SK-N-SH (cell line): ENCODE results near the gene CFAP97.

ENCODE experiments used
- EP300 ChIP-seq, 2 experiments: IDR thresholded peaks; 2 replicates each; pipeline versions ENCODE4 v1.4.0 to v1.6.1; 2012; ENCODE audit warnings: borderline replicate concordance in 1 of 2, low read depth in 1 of 2, low read length in 1 of 2
- EZH2phosphoT487 ChIP-seq: fragments of 200-600 bp; sonication (generic); IDR thresholded peaks from 2 replicates; pipeline ENCODE4 v1.6.1; 2017; ENCODE audit warnings: low read depth, mixed run types, mild to moderate bottlenecking, antibody characterized with exemption, moderate library complexity, borderline replicate concordance
- GABPA ChIP-seq: IDR thresholded peaks from 2 replicates; pipeline ENCODE4 v1.4.0; 2012; ENCODE audit warnings: low read depth, mild to moderate bottlenecking
- GATA2 ChIP-seq: sonication (generic); formaldehyde crosslinking; IDR thresholded peaks from 2 replicates; pipeline ENCODE4 v1.5.0; 2020; ENCODE audit warnings: mild to moderate bottlenecking, missing genetic modification reagents
- MEF2A ChIP-seq: IDR thresholded peaks from 2 replicates; pipeline ENCODE4 v1.4.0; 2012; ENCODE audit warnings: low read depth, borderline replicate concordance
- MXI1 ChIP-seq: IDR thresholded peaks from 2 replicates; pipeline ENCODE4 v1.6.1; 2012; ENCODE audit warnings: mild to moderate bottlenecking, low read depth, low read length, improper control_type of control experiment
- RCOR1 ChIP-seq: fragments of 150-350 bp; IDR thresholded peaks from 2 replicates; pipeline ENCODE4 v1.6.1; 2017; ENCODE audit warnings: antibody characterized with exemption, low read length
- SMC3 ChIP-seq: IDR thresholded peaks from 2 replicates; pipeline ENCODE4 v1.6.1; 2012; ENCODE audit warnings: low read depth, low read length, improper control_type of control experiment
- TCF12 ChIP-seq: IDR thresholded peaks from 2 replicates; pipeline ENCODE4 v1.4.0; 2012
- TF ChIP-seq, protein P1 (sequence below): IDR thresholded peaks from 2 replicates; pipeline ENCODE4 v1.6.1; 2012; ENCODE audit warnings: mild to moderate bottlenecking, low read depth, low read length, moderate library complexity
- TF ChIP-seq, protein P2 (sequence below): IDR thresholded peaks from 2 replicates; pipeline ENCODE4 v1.4.0; 2012; ENCODE audit warnings: low read depth, borderline replicate concordance
- TF ChIP-seq, protein P3 (sequence below): fragments of 200-600 bp; sonication (generic); IDR thresholded peaks from 2 replicates; pipeline ENCODE4 v1.6.1; 2017; ENCODE audit warnings: antibody characterized with exemption, mild to moderate bottlenecking, moderate library complexity
- TF ChIP-seq, protein P4 (sequence below): IDR thresholded peaks from 2 replicates; pipeline ENCODE4 v1.4.0; 2012; ENCODE audit warnings: low read depth

DNA sequence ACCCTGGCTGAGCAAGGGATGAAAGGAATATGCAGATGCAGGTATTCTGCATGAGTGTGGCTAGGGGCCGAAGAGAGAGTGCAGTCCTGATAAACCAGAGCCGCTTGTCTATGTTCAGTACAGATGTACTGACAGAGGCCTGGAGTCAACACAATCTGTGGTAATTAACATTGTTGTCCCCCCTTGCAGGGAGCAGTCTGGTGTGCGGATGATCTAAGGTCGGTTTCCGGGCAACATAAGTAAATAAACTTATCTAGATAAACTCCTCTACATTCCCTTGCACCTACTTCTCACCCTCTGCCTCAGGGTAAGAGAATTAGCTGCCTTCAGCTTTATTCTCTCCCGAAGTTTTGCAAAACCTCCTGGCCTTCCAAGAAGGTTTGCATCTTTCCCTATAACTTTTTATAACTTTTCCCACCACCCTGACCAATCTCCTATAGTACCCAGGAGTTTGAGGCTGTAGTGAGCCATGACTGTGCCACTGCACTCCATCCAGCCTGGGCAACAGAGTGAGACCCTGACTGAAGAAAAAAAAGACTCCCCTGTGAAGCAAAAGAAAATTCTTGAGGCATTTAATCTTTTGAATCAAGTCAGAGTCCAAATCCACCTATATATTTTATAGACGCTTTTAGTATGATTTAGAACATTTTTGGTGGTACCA is 32.2 kb upstream of the CFAP97 start:
- TF ChIP-seq RCOR1 = peak; percentile 80
- TF ChIP-seq, protein P1, sequence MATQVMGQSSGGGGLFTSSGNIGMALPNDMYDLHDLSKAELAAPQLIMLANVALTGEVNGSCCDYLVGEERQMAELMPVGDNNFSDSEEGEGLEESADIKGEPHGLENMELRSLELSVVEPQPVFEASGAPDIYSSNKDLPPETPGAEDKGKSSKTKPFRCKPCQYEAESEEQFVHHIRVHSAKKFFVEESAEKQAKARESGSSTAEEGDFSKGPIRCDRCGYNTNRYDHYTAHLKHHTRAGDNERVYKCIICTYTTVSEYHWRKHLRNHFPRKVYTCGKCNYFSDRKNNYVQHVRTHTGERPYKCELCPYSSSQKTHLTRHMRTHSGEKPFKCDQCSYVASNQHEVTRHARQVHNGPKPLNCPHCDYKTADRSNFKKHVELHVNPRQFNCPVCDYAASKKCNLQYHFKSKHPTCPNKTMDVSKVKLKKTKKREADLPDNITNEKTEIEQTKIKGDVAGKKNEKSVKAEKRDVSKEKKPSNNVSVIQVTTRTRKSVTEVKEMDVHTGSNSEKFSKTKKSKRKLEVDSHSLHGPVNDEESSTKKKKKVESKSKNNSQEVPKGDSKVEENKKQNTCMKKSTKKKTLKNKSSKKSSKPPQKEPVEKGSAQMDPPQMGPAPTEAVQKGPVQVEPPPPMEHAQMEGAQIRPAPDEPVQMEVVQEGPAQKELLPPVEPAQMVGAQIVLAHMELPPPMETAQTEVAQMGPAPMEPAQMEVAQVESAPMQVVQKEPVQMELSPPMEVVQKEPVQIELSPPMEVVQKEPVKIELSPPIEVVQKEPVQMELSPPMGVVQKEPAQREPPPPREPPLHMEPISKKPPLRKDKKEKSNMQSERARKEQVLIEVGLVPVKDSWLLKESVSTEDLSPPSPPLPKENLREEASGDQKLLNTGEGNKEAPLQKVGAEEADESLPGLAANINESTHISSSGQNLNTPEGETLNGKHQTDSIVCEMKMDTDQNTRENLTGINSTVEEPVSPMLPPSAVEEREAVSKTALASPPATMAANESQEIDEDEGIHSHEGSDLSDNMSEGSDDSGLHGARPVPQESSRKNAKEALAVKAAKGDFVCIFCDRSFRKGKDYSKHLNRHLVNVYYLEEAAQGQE = no peak
- no peak for TF ChIP-seq MXI1
- no peak for TF ChIP-seq TCF12
- no peak for TF ChIP-seq MEF2A
- TF ChIP-seq, protein P2, sequence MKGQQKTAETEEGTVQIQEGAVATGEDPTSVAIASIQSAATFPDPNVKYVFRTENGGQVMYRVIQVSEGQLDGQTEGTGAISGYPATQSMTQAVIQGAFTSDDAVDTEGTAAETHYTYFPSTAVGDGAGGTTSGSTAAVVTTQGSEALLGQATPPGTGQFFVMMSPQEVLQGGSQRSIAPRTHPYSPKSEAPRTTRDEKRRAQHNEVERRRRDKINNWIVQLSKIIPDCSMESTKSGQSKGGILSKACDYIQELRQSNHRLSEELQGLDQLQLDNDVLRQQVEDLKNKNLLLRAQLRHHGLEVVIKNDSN = no peak
- TF ChIP-seq, protein P3, sequence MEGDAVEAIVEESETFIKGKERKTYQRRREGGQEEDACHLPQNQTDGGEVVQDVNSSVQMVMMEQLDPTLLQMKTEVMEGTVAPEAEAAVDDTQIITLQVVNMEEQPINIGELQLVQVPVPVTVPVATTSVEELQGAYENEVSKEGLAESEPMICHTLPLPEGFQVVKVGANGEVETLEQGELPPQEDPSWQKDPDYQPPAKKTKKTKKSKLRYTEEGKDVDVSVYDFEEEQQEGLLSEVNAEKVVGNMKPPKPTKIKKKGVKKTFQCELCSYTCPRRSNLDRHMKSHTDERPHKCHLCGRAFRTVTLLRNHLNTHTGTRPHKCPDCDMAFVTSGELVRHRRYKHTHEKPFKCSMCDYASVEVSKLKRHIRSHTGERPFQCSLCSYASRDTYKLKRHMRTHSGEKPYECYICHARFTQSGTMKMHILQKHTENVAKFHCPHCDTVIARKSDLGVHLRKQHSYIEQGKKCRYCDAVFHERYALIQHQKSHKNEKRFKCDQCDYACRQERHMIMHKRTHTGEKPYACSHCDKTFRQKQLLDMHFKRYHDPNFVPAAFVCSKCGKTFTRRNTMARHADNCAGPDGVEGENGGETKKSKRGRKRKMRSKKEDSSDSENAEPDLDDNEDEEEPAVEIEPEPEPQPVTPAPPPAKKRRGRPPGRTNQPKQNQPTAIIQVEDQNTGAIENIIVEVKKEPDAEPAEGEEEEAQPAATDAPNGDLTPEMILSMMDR = no peak
- no peak for TF ChIP-seq SMC3
- TF ChIP-seq EP300 (IDR thresholded peaks at IDR 0.05; ENCODE audit: borderline replicate concordance in 1 of 2, low read depth in 1 of 2, low read length in 1 of 2) = peak in 1 of 2 experiments; percentile 41; a peak in 1 of 4 replicates
- no peak for TF ChIP-seq EZH2phosphoT487
- peak; percentile 33; the same call in 1 of the 2 replicates for TF ChIP-seq GATA2 (CRISPR knock-in tag)
- no peak for TF ChIP-seq GABPA
- TF ChIP-seq, protein P4, sequence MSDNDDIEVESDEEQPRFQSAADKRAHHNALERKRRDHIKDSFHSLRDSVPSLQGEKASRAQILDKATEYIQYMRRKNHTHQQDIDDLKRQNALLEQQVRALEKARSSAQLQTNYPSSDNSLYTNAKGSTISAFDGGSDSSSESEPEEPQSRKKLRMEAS = no peak
